Motor neuron (in vitro differentiated cells): ENCODE data around the gene CAPZB. TPM values are rescaled to one million over a fixed set of nuclear protein-coding genes. Genes with fewer than 3 reads are reported as not detected.

Experiments used
- ATAC-seq, 8 experiments: fragments of 200-7000 bp; cut with Tn5 transposase; replicated peaks in 6 of 8; 2 replicates each; pipeline ENCODE4 v1.8.0; 2021; ENCODE audit warnings: mild to moderate bottlenecking in 8 of 8, moderate library complexity in 8 of 8
- H3K27ac ChIP-seq, 2 donors: fragments of 250-450 bp; sonication (Bioruptor Pico); 2 replicates each; pipeline ENCODE4 v1.9.0; 2021; ENCODE audit warnings: antibody characterized with exemption in 2 of 2, mild to moderate bottlenecking in 2 of 2, moderate library complexity in 1 of 2
- H3K4me1 ChIP-seq, 2 donors: fragments of 250-450 bp; sonication (Bioruptor Pico); replicated peaks in 1 of 2; 2 replicates each; pipeline ENCODE4 v1.6.1; 2021; ENCODE audit warnings: antibody characterized with exemption in 2 of 2, mild to moderate bottlenecking in 2 of 2, moderate library complexity in 1 of 2
- H3K4me3 ChIP-seq, 5 donors: fragments of 250-450 bp; sonication (Bioruptor Pico); 2 replicates each; pipeline ENCODE4 v1.9.0; 2021; ENCODE audit warnings: antibody characterized with exemption in 5 of 5, mild to moderate bottlenecking in 5 of 5, moderate library complexity in 4 of 5
- WGBS, 10 experiments: fragments of 450-650 bp; shearing (Covaris generic); methylation state at CpG; one replicate each; pipeline ENCODE4 v1.0.0; 2022; 5-methylcytosine and 5-hydroxymethylcytosine counted together
- in situ Hi-C, 9 experiments: fragments of 400-800 bp; cut with MboI; loops; one replicate each; pipeline ENCODE4 v1.15.0; 2021; ENCODE audit warnings: low sequenced_read_pairs in 9 of 9, low pct_unique_long_range_greater_than_20kb in 2 of 9; ENCODE audit not compliant: unreplicated experiment in 9 of 9
- total RNA-seq, 8 experiments: library from RNA; unstranded; fragments of 300-600 nt; gene quantifications; 2 replicates each; pipeline versions ENCODE4 v1.2.3 to v1.2.4, GENCODE V29; 2022

CAPZB gene
- total RNA-seq, 8 experiments from 2014 or later: 82.4 to 216 (median 123) TPM

GRCh38 chr1:19352839-19353238 lies 132.5 kb downstream of the CAPZB start:
- in situ Hi-C loops: no loop called here
- 67 to 98% (median 95%) methylated on average over 2 to 8 of the region's 14 CpGs; no CpG with 5 or more reads in 4 of the 10 experiments for WGBS, 10 experiments
- Histone ChIP-seq H3K4me3 (no peak overlapping the region), H3K4me1 (no peaks in the 10 kb centered on the region), H3K27ac (no peak overlapping the region)
- ATAC-seq: no peak

GRCh38 chr1:19351873-19352272 lies 133.5 kb downstream of the CAPZB start:
- Histone ChIP-seq H3K27ac (no peak overlapping the region), H3K4me1 (no peaks in the 10 kb centered on the region), H3K4me3 (no peak overlapping the region)
- peak in 2 of 8 experiments; percentile 15 to 51 for ATAC-seq
- in situ Hi-C loops: no loop called here
- WGBS, 10 experiments: 0 to 88% (median 87%) methylated on average over 1 to 9 of the region's 10 CpGs; no CpG with 5 or more reads in 6 of the 10 experiments

GRCh38 chr1:19350566-19350965 lies 134.8 kb downstream of the CAPZB start:
- no peaks in the 10 kb centered on the region for H3K4me1 ChIP-seq

GRCh38 chr1:19349999-19350398 lies 135.3 kb downstream of the CAPZB start:
- H3K4me3 ChIP-seq: no peak overlapping the region
- ATAC-seq: no peak
- H3K4me1 ChIP-seq: no peaks in the 10 kb centered on the region
- in situ Hi-C loops: no loop called here
- 60 to 99% (median 93%) methylated on average over 1 to 13 of the region's 17 CpGs; no CpG with 5 or more reads in 5 of the 10 experiments for WGBS, 10 experiments
- H3K27ac ChIP-seq: no peak overlapping the region

More at GRCh38 chr1:19350566-19350965, 134.8 kb downstream of the CAPZB start:
- Histone ChIP-seq H3K27ac (no peak overlapping the region), H3K4me3 (no peak overlapping the region)
- in situ Hi-C loops: no loop called here
- ATAC-seq: no peak
- 90 to 100% (median 100%) methylated on average over 1 to 5 of the region's 5 CpGs; no CpG with 5 or more reads in 3 of the 10 experiments for WGBS, 10 experiments

- Histone ChIP-seq H3K4me3 (no peak overlapping the region), H3K4me1 (no peaks in the 10 kb centered on the region), H3K27ac (no peak overlapping the region)
- no peak for ATAC-seq
- in situ Hi-C loops: no loop called here
- 20 to 100% (median 88%) methylated on average over 1 to 10 of the region's 15 CpGs; no CpG with 5 or more reads in 2 of the 10 experiments for WGBS, 10 experiments
These were observed 136.7 kb downstream of the CAPZB start for GRCh38 chr1:19348441-19349198.

- in situ Hi-C loops: no loop called here
- Histone ChIP-seq H3K4me1 (no peaks in the 10 kb centered on the region), H3K4me3 (no peak overlapping the region), H3K27ac (no peak overlapping the region)
- ATAC-seq: no peak
- 60 to 100% (median 91%) methylated on average over 1 to 13 of the region's 14 CpGs; no CpG with 5 or more reads in 1 of the 10 experiments for WGBS, 10 experiments
These were observed 137.7 kb downstream of the CAPZB start for GRCh38 chr1:19347533-19348172.

- in situ Hi-C loops: no loop called here
- H3K4me1 ChIP-seq: peaks cover 0 to 4% of the 10 kb centered on the region in 2 donors
- no peak for ATAC-seq
- H3K27ac ChIP-seq: no peak overlapping the region
- 86 to 100% (median 91%) methylated on average over 2 to 6 of the region's 6 CpGs for WGBS, 10 experiments
- no peak overlapping the region for H3K4me3 ChIP-seq
These were observed 139.3 kb downstream of the CAPZB start for GRCh38 chr1:19346026-19346425.

- no peak for ATAC-seq
- in situ Hi-C loops: no loop called here
- H3K4me3 ChIP-seq: no peak overlapping the region
- 0 to 100% (median 95%) methylated on average over 1 to 8 of the region's 8 CpGs; no CpG with 5 or more reads in 5 of the 10 experiments for WGBS, 10 experiments
- H3K4me1 ChIP-seq: peaks cover 0 to 4% of the 10 kb centered on the region in 2 donors
- H3K27ac ChIP-seq: no peak overlapping the region
These were observed 139.9 kb downstream of the CAPZB start for GRCh38 chr1:19345391-19345790.

GRCh38 chr1:19344831-19345230 lies 140.5 kb downstream of the CAPZB start:
- peak in 1 of 8 experiments; percentile 2 for ATAC-seq
- H3K4me3 ChIP-seq: no peak overlapping the region
- H3K27ac ChIP-seq: no peak overlapping the region
- H3K4me1 ChIP-seq: peaks cover 0 to 4% of the 10 kb centered on the region in 2 donors
- in situ Hi-C loops: no loop called here
- 83 to 100% (median 90%) methylated on average over 1 to 4 of the region's 11 CpGs; no CpG with 5 or more reads in 6 of the 10 experiments for WGBS, 10 experiments

GRCh38 chr1:19344372-19344810 lies 140.9 kb downstream of the CAPZB start:
- in situ Hi-C loops: no loop called here
- 73 to 100% (median 78%) methylated on average over 2 to 10 of the region's 12 CpGs; no CpG with 5 or more reads in 4 of the 10 experiments for WGBS, 10 experiments
- ATAC-seq: peak; percentile 15 to 79 (median 46)
- Histone ChIP-seq H3K4me1 (peaks cover 0 to 4% of the 10 kb centered on the region in 2 donors), H3K4me3 (no peak overlapping the region), H3K27ac (no peak overlapping the region)

GRCh38 chr1:19343617-19344350 lies 141.6 kb downstream of the CAPZB start:
- in situ Hi-C loops: no loop called here
- no peak overlapping the region for H3K27ac ChIP-seq
- peak in 2 of 8 experiments; percentile 14 to 15 for ATAC-seq
- H3K4me1 ChIP-seq: peaks cover 0 to 4% of the 10 kb centered on the region in 2 donors
- no peak overlapping the region for H3K4me3 ChIP-seq
- 82 to 100% (median 92%) methylated on average over 3 to 10 of the region's 20 CpGs; no CpG with 5 or more reads in 5 of the 10 experiments for WGBS, 10 experiments

- 45 to 100% (median 90%) methylated on average over 2 to 21 of the region's 33 CpGs; no CpG with 5 or more reads in 3 of the 10 experiments for WGBS, 10 experiments
- no peak overlapping the region for H3K27ac ChIP-seq
- in situ Hi-C loops: no loop called here
- no peak overlapping the region for H3K4me3 ChIP-seq
- peaks cover 0 to 4% of the 10 kb centered on the region in 2 donors for H3K4me1 ChIP-seq
- ATAC-seq: peak in 1 of 8 experiments; percentile 21
These were observed 142.3 kb downstream of the CAPZB start for GRCh38 chr1:19342894-19343616.
